Heart left ventricle (tissue), 16 donors: ENCODE data around the gene SLC39A11. TPM values are rescaled to one million over a fixed set of nuclear protein-coding genes. Genes with fewer than 3 reads are reported as not detected.
A peak's percentile ranks its signal among the peaks of the same experiment; 100 is the strongest.

Experiments
- ATAC-seq, 4 donors: fragments of 200-7000 bp; cut with Tn5 transposase; one replicate each; pipeline ENCODE4 v1.9.1; 2020 to 2022; ENCODE audit warnings: moderate library complexity in 4 of 4, mild to moderate bottlenecking in 3 of 4, moderate number of reproducible peaks in 1 of 4
- DNase-seq, 5 donors: peaks; one replicate each; pipeline ENCODE4 v3.0.0-alpha.2; 2020
- H3K27ac ChIP-seq, 12 donors: fragments of 200-600 bp; sonication (generic) in 4 of 12; one replicate each; pipeline versions ENCODE4 v1.5.0 to v1.8.0; 2016 to 2022; ENCODE audit warnings: mild to moderate bottlenecking in 2 of 12
- H3K27me3 ChIP-seq, 9 donors: fragments of 200-600 bp; sonication (generic) in 2 of 9; one replicate each; pipeline versions ENCODE4 v1.5.1 to v1.8.0; 2016 to 2022; ENCODE audit warnings: mild to moderate bottlenecking in 3 of 9
- H3K36me3 ChIP-seq, 9 donors: fragments of 200-600 bp; sonication (generic) in 2 of 9; one replicate each; pipeline versions ENCODE4 v1.5.0 to v1.8.0; 2018 to 2022; ENCODE audit warnings: mild to moderate bottlenecking in 2 of 9
- H3K4me1 ChIP-seq, 12 donors: fragments of 200-600 bp; sonication (generic) in 4 of 12; one replicate each; pipeline versions ENCODE4 v1.5.0 to v1.8.0; 2016 to 2022; ENCODE audit warnings: mild to moderate bottlenecking in 3 of 12
- H3K4me3 ChIP-seq, 12 donors: fragments of 200-600 bp; sonication (generic) in 4 of 12; one replicate each; pipeline versions ENCODE4 v1.5.0 to v1.8.0; 2017 to 2022; ENCODE audit warnings: mild to moderate bottlenecking in 9 of 12, moderate library complexity in 4 of 12
- H3K9me3 ChIP-seq, 12 donors: fragments of 200-600 bp; sonication (generic) in 4 of 12; one replicate each; pipeline versions ENCODE4 v1.5.0 to v1.8.0; 2016 to 2022; ENCODE audit warnings: mild to moderate bottlenecking in 1 of 12
- CTCF ChIP-seq, 12 donors: fragments of 200-600 bp; sonication (generic) in 4 of 12; IDR thresholded peaks; one replicate each; pipeline versions ENCODE4 v1.5.0 to v1.8.0; 2018 to 2022; ENCODE audit warnings: antibody characterized with exemption in 12 of 12, mild to moderate bottlenecking in 5 of 12
- POLR2A ChIP-seq, 2 donors: fragments of 450-650 bp; IDR thresholded peaks; one replicate each; pipeline ENCODE4 v1.6.1; 2017; ENCODE audit warnings: antibody characterized with exemption in 2 of 2, mild to moderate bottlenecking in 2 of 2, moderate library complexity in 2 of 2
- WGBS, 4 donors: extraction: QIAGEN DNeasy Blood & Tissue Kit in 2 of 4; methylation state at CpG; one replicate each; pipeline versions ENCODE4 v1.1.5 to v1.1.7; 2013 to 2018; 5-methylcytosine and 5-hydroxymethylcytosine counted together
- intact Hi-C, 10 donors: fragments of 100-400 bp; cut with DNase I; formaldehyde crosslinking; loops; one replicate each; pipeline versions ENCODE4 v1.11.1 to v1.14.2; 2022
- long read RNA-seq, 3 donors: library from polyadenylated mRNA; unstranded; transcript quantifications; one replicate each; pipeline ENCODE4 v2.0.0, GENCODE V29; 2020 to 2021
- polyA plus RNA-seq, 2 donors: library from polyadenylated mRNA; stranded (reverse); fragments of 200-250 nt; gene quantifications; one replicate each; pipeline ENCODE4 v1.2.3, GENCODE V29; 2013
- total RNA-seq, 9 donors: library from RNA; depleted of rRNA in 2 of 9; stranded (reverse); fragments of >200 nt in 2 of 9; fragmentation: NEBNext Ultra II Directional in 3 of 9; extraction: Animal tissue kit (Norgen Biotek cat#: 25700) in 3 of 9; gene quantifications; one replicate each; pipeline versions ENCODE4 v1.1.0 to v1.2.4, GENCODE V29; 2016 to 2023
- donor health status: ischemic (EF 13 %, LVEDD 7.1; RV severe dilation, severe dysfunction).
- donor health status: healthy with polysubstance abuse.
- donor health status: DM: no; HTN: yes; CAD: no.
- donor health status: DM: no; HTN: no; CAD: no.
- donor health status: ischemic (EF 25% LVEDD 6.9; RV normal size, moderate dysfunction).
- donor health status: ischemic (EF 25% LVEDD 5.7; RV mildly dilated, moderate dysfunction).
- donor health status: healthy.
- donor health status: DM: yes; HTN: yes; CAD: no.
- donor health status: ischemic (EF 35%, LVEDD 5.7; RV mildly dilated, moderate dysfunction).
- donor health status: nonischemic (EF 11% LVEDD 7.7; RV severe dilation, severe dysfunction).
- donor health status: DM: yes; HTN: yes; CAD: no.
- donor health status: PGD.
- donor health status: ischemic (EF 29% LVEDD 5.4; RV normal size, mild dysfunction).
- donor health status: nonischemic (EF 23%, LVEDD 6.1; RV moderate dilation, normal function).

SLC39A11 gene
- total RNA-seq (10 to 100 TPM in 3 of 9 donors, 1 to 10 TPM in 6; 5.6 to 23.3 (median 8.6) TPM), polyA plus RNA-seq (1 to 10 TPM; 2.5 to 6.7 TPM)
- long read RNA-seq, donor 1, partial matches to known transcripts, result 0 of 8 reads
- long read RNA-seq, donor 1, other reads (novel, unspliced or antisense), result 4 of 8 reads
- long read RNA-seq, donor 2, transcript SLC39A11-202 (10 exons, 2,752 nt), result major isoform, 9 of 15 reads
- long read RNA-seq, donor 2, partial matches to known transcripts, result 0 of 15 reads
- long read RNA-seq, donor 2, other reads (novel, unspliced or antisense), result 3 of 15 reads
- long read RNA-seq, donor 3, partial matches to known transcripts, result 0 of 6 reads
- long read RNA-seq, donor 3, other reads (novel, unspliced or antisense), result 5 of 6 reads

GRCh38 chr17:73092523-73093135 is at the start of gene SLC39A11:
Gene SLC39A11, minus strand, starts transcription at chr17:73092688. Its CDS starts 3,924 bp downstream, at chr17:73088764.
- H3K4me3 ChIP-seq, result peak within 1 kb of the TSS; percentile 25 to 87 (median 72)
- TF ChIP-seq POLR2A (IDR thresholded peaks at IDR 0.05), result peak in 1 of 2 donors; percentile 41
- no peak for TF ChIP-seq CTCF (IDR thresholded peaks at IDR 0.05)
- H3K4me1 ChIP-seq, result peaks cover 0 to 31% (median 13%) of the 10 kb centered on the region in 12 donors
- peak within 1 kb of the TSS in 11 of 12 donors; percentile 17 to 78 (median 71) for H3K27ac ChIP-seq
- 11 to 21% (median 11%) methylated on average over 14 to 23 of the region's 23 CpGs for WGBS, 4 donors
- intact Hi-C loops, result loop anchor here in 3 of 10 donors (5.0 to 10.0 kb wide), 3 partner anchors 100 to 108 kb away; partner anchors contain the start of gene COG1 (in 1 of the 3)
- no peaks in the 10 kb centered on the region for H3K9me3 ChIP-seq
- H3K36me3 ChIP-seq, result peaks cover 0 to 9% (median 3%) of the 10 kb centered on the region in 9 donors
- ATAC-seq (peak; percentile 88 to 100 (median 99)), DNase-seq (peak; percentile 92 to 95 (median 94))
- H3K27me3 ChIP-seq, result no peaks in the 10 kb centered on the region

GRCh38 chr17:73141411-73141810 is 48.9 kb upstream of the SLC39A11 start:
- TF ChIP-seq CTCF (IDR thresholded peaks at IDR 0.05), result no peak
- TF ChIP-seq POLR2A (IDR thresholded peaks at IDR 0.05), result no peak
- ATAC-seq, result peak in 2 of 4 donors; percentile 45 to 61
- intact Hi-C loops, result no loop called here

GRCh38 chr17:73140566-73140965 is 48.1 kb upstream of the SLC39A11 start:
- no peak for TF ChIP-seq CTCF (IDR thresholded peaks at IDR 0.05)
- no peak for TF ChIP-seq POLR2A (IDR thresholded peaks at IDR 0.05)

More at GRCh38 chr17:73141411-73141810, 48.9 kb upstream of the SLC39A11 start:
- no peak overlapping the region for H3K4me3 ChIP-seq
- no peak for DNase-seq
- H3K9me3 ChIP-seq, result peaks cover 0 to 18% (median 0%) of the 10 kb centered on the region in 12 donors
- H3K27me3 ChIP-seq, result peaks cover 0 to 7% (median 0%) of the 10 kb centered on the region in 9 donors
- H3K4me1 ChIP-seq, result peaks cover 0 to 20% (median 0%) of the 10 kb centered on the region in 12 donors
- H3K36me3 ChIP-seq, result no peaks in the 10 kb centered on the region
- peak overlapping the region in 1 of 12 donors; percentile 91 for H3K27ac ChIP-seq
- WGBS, 4 donors, result 85 to 91% (median 86%) methylated on average over 6 of the region's 6 CpGs

GRCh38 chr17:73139296-73139695 is 46.8 kb upstream of the SLC39A11 start:
- no peak for DNase-seq
- no peak overlapping the region for H3K4me3 ChIP-seq
- TF ChIP-seq CTCF (IDR thresholded peaks at IDR 0.05) (no peak), POLR2A (IDR thresholded peaks at IDR 0.05) (no peak)
- no peaks in the 10 kb centered on the region for H3K36me3 ChIP-seq
- no peak for ATAC-seq
- peaks cover 0 to 10% (median 0%) of the 10 kb centered on the region in 9 donors for H3K27me3 ChIP-seq
- peaks cover 0 to under 1% (median 0%) of the 10 kb centered on the region in 12 donors for H3K9me3 ChIP-seq
- H3K4me1 ChIP-seq, result peaks cover 0 to 20% (median 0%) of the 10 kb centered on the region in 12 donors
- 47 to 59% (median 57%) methylated on average over 4 of the region's 4 CpGs for WGBS, 4 donors
- intact Hi-C loops, result no loop called here
- no peak overlapping the region for H3K27ac ChIP-seq

More at GRCh38 chr17:73140566-73140965, 48.1 kb upstream of the SLC39A11 start:
- DNase-seq, result no peak
- Histone ChIP-seq H3K27ac (peak overlapping the region in 1 of 12 donors; percentile 91), H3K4me3 (no peak overlapping the region), H3K9me3 (peaks cover 0 to 11% (median 0%) of the 10 kb centered on the region in 12 donors), H3K27me3 (peaks cover 0 to 7% (median 0%) of the 10 kb centered on the region in 9 donors), H3K4me1 (peaks cover 0 to 20% (median 0%) of the 10 kb centered on the region in 12 donors), H3K36me3 (no peaks in the 10 kb centered on the region)
- no peak for ATAC-seq
- 47 to 57% (median 52%) methylated on average over 5 of the region's 5 CpGs for WGBS, 4 donors
- intact Hi-C loops, result no loop called here
